Middle frontal gyrus (tissue), 1 donor: ENCODE data around the gene ZFP92.
"Not testable (repeated sequence)": the region's sequence is repeated elsewhere in the genome, so short reads cannot be mapped to it uniquely, and the experiment has no call there.

Experiments
- DNase-seq: peaks from one replicate; pipeline ENCODE4 v3.0.0-alpha.2; 2015; ENCODE audit warnings: low spot score; ENCODE audit errors: extremely low spot score

Gene ZFP92

GRCh38 chrX:153386097-153386496, 25.2 kb upstream of the ZFP92 start:
- no peak for DNase-seq

- no peak for DNase-seq
These were observed 23.9 kb upstream of the ZFP92 start for GRCh38 chrX:153387345-153387744.

- no peak for DNase-seq
These were observed 23.1 kb upstream of the ZFP92 start for GRCh38 chrX:153387987-153388721.

- DNase-seq = no peak
These were observed 22.4 kb upstream of the ZFP92 start for GRCh38 chrX:153388722-153389459.

- DNase-seq = not testable (repeated sequence)
These were observed 21.9 kb upstream of the ZFP92 start for GRCh38 chrX:153389460-153389768.

- DNase-seq = no peak
These were observed 18.5 kb upstream of the ZFP92 start for GRCh38 chrX:153392642-153393321.

- DNase-seq = no peak
These were observed 16.7 kb upstream of the ZFP92 start for GRCh38 chrX:153394612-153395011.

GRCh38 chrX:153395613-153396319, 15.5 kb upstream of the ZFP92 start:
- no peak for DNase-seq

- DNase-seq = no peak
These were observed 14.7 kb upstream of the ZFP92 start for GRCh38 chrX:153396320-153397195.

GRCh38 chrX:153397256-153397960, 13.9 kb upstream of the ZFP92 start:
- DNase-seq = no peak

- DNase-seq = no peak
These were observed 12.9 kb upstream of the ZFP92 start for GRCh38 chrX:153398275-153398960.

GRCh38 chrX:153400146-153401132, 10.8 kb upstream of the ZFP92 start:
- DNase-seq = no peak

- DNase-seq = no peak
These were observed 10.0 kb upstream of the ZFP92 start, which contains the start of gene PNMA6E for GRCh38 chrX:153401133-153401764. PNMA6E (minus strand) TSS chrX:153401350; CDS start chrX:153398849, 2,501 bp downstream.

GRCh38 chrX:153404333-153404732, 6.9 kb upstream of the ZFP92 start:
- not testable (repeated sequence) for DNase-seq

GRCh38 chrX:153405426-153405825, 5.8 kb upstream of the ZFP92 start:
- no peak for DNase-seq

- no peak for DNase-seq
These were observed 5.3 kb upstream of the ZFP92 start for GRCh38 chrX:153406011-153406410.

GRCh38 chrX:153406903-153407302, 4.4 kb upstream of the ZFP92 start:
- no peak for DNase-seq

GRCh38 chrX:153407736-153408135, 3.5 kb upstream of the ZFP92 start:
- no peak for DNase-seq
